GM19463 (cell line): ENCODE results near the gene GNAO1.
"Not testable (repeated sequence)": the region's sequence is repeated elsewhere in the genome, so short reads cannot be mapped to it uniquely, and the experiment has no call there.

ENCODE experiments used
- ATAC-seq: cut with Tn5 transposase; IDR thresholded peaks from one replicate; pipeline ENCODE4 v1.9.1; 2021; ENCODE audit warnings: mild to moderate bottlenecking, moderate library complexity; ENCODE audit not compliant: unreplicated experiment

Gene GNAO1

DNA sequence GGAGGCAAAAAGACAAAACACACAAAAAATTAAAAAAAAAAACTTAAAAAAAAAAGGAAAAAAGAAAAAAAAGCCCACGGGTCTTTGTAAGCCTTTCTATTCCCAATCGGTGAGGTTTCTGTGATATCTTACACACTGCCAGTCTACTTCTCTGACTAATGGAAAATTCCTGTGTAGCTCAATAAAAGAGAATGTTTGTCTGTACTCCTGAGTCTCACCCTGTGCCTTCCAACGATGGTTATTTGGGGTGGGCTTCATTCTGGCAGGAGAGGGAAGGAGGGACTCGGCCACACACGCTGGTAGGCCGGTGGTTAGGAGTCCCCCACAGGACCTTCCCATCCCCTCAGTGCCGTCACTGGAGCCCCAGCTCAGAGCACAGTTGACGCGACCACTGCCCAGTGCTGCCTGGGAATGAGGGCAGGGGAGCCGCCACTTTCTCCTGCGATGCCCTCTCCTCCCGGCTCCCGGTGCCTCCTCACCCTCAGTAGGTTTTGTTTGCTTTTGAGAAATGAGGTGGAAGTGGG, 166.0 kb downstream of the GNAO1 start:
- no peak for ATAC-seq

DNA sequence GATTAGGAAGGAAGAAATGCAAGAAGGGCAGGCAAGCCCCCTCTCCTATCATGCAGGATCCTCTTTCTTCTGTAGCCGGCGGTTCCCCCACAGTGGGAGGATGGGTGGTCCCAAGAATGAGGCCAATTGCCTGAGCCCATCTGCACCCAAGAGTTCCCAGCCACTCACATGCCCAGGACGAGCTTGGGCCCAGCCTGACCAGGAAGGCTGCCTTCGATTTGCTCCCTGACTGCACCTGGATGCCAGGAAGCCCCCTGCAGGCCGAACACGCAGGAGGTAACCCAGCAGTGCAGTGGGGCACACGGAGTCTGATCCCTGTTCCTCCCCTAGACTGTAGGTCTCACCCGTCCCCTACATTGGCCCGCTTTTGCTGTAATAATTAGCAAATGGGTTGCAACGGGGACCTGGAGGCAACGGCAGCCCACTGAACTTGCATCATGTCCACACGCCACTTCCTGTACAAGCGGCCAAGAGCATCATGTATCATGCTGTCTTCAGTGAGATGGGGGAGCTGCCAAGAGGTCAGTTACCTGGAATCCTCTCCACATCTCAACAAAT, 166.6 kb downstream of the GNAO1 start:
- ATAC-seq: no peak

GRCh38 chr16:56360117-56361008, 169.1 kb downstream of the GNAO1 start:
- no peak for ATAC-seq

- ATAC-seq: no peak
Measured at GRCh38 chr16:56362057-56362655, 170.9 kb downstream of the GNAO1 start.

DNA sequence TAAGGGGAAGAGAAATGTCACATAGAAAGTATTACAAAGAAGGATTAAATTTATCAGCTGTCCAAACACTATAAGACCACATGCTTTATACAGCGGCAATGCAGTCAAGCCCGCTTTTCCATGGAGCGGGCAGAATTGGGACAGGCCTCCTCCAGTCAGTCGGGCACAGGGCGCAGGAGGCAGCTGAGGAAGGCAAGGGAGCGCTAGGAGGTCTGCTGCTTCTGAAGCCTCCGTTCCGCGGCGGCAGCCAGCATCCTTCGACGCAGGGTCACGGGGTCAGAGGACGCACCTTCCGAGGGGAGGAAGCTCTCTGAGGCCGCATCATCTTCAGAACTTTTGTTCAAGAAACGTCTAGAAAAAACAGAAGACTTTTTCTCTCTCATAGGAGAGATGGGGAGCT, 171.4 kb downstream of the GNAO1 start:
- ATAC-seq: no peak

- no peak for ATAC-seq
Measured at GRCh38 chr16:56363181-56363716, 172.0 kb downstream of the GNAO1 start.

GRCh38 chr16:56363781-56364565, 172.7 kb downstream of the GNAO1 start:
- no peak for ATAC-seq

- ATAC-seq: no peak
Measured at GRCh38 chr16:56364865-56365264, 173.6 kb downstream of the GNAO1 start.

- no peak for ATAC-seq
Measured at GRCh38 chr16:56365552-56365951, 174.3 kb downstream of the GNAO1 start.

DNA sequence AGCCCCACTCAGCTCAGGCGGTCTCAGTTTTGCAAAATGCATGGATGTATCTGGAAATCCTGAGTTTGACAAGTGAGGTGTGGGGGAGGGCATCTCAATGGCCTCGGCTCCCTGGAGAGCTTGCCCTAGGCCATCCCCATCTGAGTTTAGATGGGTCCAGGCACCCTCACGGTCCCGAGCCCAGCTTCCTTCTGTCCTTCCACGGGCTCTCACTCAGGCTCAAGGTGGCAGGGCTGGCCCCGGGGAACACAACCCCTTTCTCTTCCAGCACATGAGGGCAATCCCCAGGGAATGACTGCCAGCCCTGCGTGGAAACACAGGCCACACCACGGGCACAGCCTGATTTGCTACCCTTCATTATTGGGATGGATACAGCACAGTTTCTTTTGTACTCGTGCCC, 175.7 kb downstream of the GNAO1 start:
- ATAC-seq: no peak

DNA sequence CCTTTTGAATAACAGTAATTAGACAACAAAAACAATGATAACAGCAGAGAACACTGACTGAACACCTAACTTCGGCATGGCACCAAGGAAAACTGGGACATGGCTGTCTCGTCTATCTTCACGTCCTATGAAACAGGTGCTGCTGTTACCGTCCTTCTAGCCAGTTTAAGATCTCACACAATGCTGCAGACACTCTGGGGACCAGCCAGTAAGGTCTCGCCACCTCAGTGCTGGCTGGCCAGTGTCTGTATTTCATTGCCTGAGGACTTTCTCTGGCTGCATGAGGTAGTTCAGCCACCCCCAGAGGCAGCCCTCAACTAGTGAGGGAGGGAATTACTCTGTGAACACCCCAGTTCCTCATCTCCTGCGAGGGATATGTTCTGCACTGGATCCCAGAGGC, 176.5 kb downstream of the GNAO1 start:
- no peak for ATAC-seq

- ATAC-seq: no peak
Measured at GRCh38 chr16:56368545-56368944, 177.3 kb downstream of the GNAO1 start.

DNA sequence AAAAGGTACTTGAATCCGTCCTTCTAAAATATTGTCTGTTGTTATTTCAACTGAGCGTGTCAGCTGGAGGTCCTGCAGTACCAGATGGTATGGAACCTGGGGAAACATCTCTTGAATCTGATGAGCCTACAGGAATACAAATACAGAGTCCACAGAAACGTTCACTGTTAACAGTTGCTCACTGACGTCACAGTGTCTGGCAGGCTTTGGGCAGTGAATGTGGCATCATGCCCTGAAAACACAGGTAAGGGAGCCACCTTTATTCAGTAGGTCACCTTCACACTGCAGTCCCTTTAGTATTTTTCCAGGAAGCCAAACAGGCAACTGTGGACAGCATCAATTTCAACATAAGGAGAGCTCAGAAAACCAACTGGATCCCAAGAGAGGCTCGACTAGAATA, 177.9 kb downstream of the GNAO1 start:
- ATAC-seq: no peak

GRCh38 chr16:56370185-56370874, 179.0 kb downstream of the GNAO1 start:
- ATAC-seq: no peak

GRCh38 chr16:56370875-56371659, 179.8 kb downstream of the GNAO1 start:
- ATAC-seq: no peak

DNA sequence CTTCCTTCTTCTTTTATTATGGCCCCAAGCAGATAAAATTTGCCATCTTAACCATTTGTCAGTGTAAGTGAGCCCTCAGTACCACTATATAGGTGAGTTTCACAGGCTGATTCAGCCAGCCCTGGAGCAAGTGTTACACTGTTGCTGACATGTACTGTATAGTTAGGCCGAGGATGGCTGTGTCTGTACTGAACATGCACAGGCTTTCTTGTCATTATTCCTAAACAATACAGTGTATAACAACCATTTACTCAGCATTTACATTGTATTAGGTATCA, 180.3 kb downstream of the GNAO1 start:
- ATAC-seq: no peak

DNA sequence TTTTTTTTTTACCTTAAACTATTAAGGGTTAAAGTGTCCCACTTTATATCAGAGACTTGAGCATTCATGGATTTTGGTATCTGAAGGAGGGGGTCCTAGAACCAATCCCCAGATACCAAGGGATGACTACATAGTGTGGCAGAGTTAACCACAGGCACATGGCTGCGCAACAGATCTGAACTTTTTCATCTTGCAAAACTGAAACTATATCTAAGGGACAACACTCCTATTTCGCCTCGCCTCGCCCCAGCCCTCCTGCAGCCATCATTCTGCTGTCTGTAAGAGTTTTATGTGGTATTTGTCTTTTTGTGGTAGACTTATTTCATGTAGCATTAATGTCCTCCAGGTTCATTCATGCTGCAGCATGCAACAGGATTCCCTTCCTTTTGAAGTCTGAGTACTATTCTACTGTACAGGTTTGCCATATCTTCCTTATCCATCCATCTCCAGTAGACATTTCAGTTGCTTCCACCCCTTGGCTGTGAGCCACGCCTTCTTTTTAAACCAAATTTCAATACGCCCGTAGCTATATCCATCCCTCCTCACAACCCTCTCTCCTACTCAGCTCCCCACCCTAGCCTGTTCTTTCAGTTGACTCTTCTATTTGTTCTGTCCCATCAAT, 180.8 kb downstream of the GNAO1 start:
- no peak for ATAC-seq

DNA sequence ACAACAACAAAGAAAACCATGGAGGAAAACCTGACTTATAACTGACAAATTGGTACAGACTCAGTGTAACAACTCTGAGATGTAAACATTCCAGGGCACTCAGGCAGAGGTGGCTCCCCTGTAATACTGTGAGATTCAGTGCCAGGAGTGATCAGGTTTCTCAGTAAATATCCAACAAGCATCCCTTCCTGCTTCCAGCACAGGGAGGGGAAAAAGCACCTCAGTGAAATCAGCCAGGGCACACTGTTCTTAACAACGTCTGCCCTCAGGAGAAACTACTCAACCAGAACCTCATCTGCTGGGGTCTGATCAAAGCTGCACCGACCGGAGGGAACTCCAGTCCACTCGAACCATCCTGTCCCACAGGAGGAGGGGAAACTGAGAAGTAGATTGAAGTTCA, 181.7 kb downstream of the GNAO1 start:
- ATAC-seq: no peak

GRCh38 chr16:56375792-56376191, 184.5 kb downstream of the GNAO1 start:
- not testable (repeated sequence) for ATAC-seq
